Measurements from ENCODE around the gene MYBL2. TPM values are rescaled to one million over a fixed set of nuclear protein-coding genes. Genes with fewer than 3 reads are reported as not detected.

The MYBL2 gene
- total and polyA plus RNA-seq, 2 donors from 2014 or later, result 1.3 TPM; not detected in 1

- H3K4me1 ChIP-seq (ENCODE audit: control insufficient read depth in 2 of 3, insufficient read depth in 2 of 3, low read depth in 1 of 3, low read length in 3 of 3), result no peaks in the 10 kb centered on the region
These were observed 64.6 kb downstream of the MYBL2 start for GRCh38 chr20:43731469-43731868.

GRCh38 chr20:43731927-43732326 lies 65.0 kb downstream of the MYBL2 start:
- intact Hi-C loops (cut with DNase I), result no loop called here
- no peak for DNase-seq
- Histone ChIP-seq H3K9me3 (ENCODE audit: control insufficient read depth in 2 of 3, insufficient read depth in 1 of 3, low read length in 3 of 3) (no peaks in the 10 kb centered on the region), H3K9ac (ENCODE audit: low read length in 3 of 3) (no peak overlapping the region), H3K27ac (ENCODE audit: low read depth in 2 of 2, low read length in 2 of 2) (no peak overlapping the region), H3K36me3 (ENCODE audit: control insufficient read depth in 2 of 3, insufficient read depth in 3 of 3, low read length in 3 of 3) (no peaks in the 10 kb centered on the region), H3K4me1 (ENCODE audit: control insufficient read depth in 2 of 3, insufficient read depth in 2 of 3, low read depth in 1 of 3, low read length in 3 of 3) (no peaks in the 10 kb centered on the region), H3K4me3 (ENCODE audit: low read length in 3 of 3) (no peak overlapping the region), H3K27me3 (ENCODE audit: control insufficient read depth, insufficient read depth, low read length) (no peaks in the 10 kb centered on the region)
- no peak for FAIRE-seq
- TF ChIP-seq CTCF (IDR thresholded peaks at IDR 0.05; ENCODE audit: borderline replicate concordance, extremely low read depth, insufficient read depth), result no peak

More at GRCh38 chr20:43731469-43731868, 64.6 kb downstream of the MYBL2 start:
- FAIRE-seq, result no peak
- TF ChIP-seq CTCF (IDR thresholded peaks at IDR 0.05; ENCODE audit: borderline replicate concordance, extremely low read depth, insufficient read depth), result no peak
- Histone ChIP-seq H3K27me3 (ENCODE audit: control insufficient read depth, insufficient read depth, low read length) (no peaks in the 10 kb centered on the region), H3K4me3 (ENCODE audit: low read length in 3 of 3) (no peak overlapping the region), H3K9me3 (ENCODE audit: control insufficient read depth in 2 of 3, insufficient read depth in 1 of 3, low read length in 3 of 3) (no peaks in the 10 kb centered on the region), H3K9ac (ENCODE audit: low read length in 3 of 3) (no peak overlapping the region), H3K36me3 (ENCODE audit: control insufficient read depth in 2 of 3, insufficient read depth in 3 of 3, low read length in 3 of 3) (no peaks in the 10 kb centered on the region), H3K27ac (ENCODE audit: low read depth in 2 of 2, low read length in 2 of 2) (no peak overlapping the region)
- intact Hi-C loops (cut with DNase I), result no loop called here
- no peak for DNase-seq

GRCh38 chr20:43736588-43737158 lies 69.8 kb downstream of the MYBL2 start:
- Histone ChIP-seq H3K4me3 (ENCODE audit: low read length in 3 of 3) (no peak overlapping the region), H3K9me3 (ENCODE audit: control insufficient read depth in 2 of 3, insufficient read depth in 1 of 3, low read length in 3 of 3) (no peaks in the 10 kb centered on the region), H3K27me3 (ENCODE audit: control insufficient read depth, insufficient read depth, low read length) (no peaks in the 10 kb centered on the region), H3K27ac (ENCODE audit: low read depth in 2 of 2, low read length in 2 of 2) (no peak overlapping the region), H3K36me3 (ENCODE audit: control insufficient read depth in 2 of 3, insufficient read depth in 3 of 3, low read length in 3 of 3) (no peaks in the 10 kb centered on the region), H3K9ac (ENCODE audit: low read length in 3 of 3) (no peak overlapping the region), H3K4me1 (ENCODE audit: control insufficient read depth in 2 of 3, insufficient read depth in 2 of 3, low read depth in 1 of 3, low read length in 3 of 3) (no peaks in the 10 kb centered on the region)
- intact Hi-C loops (cut with DNase I), result no loop called here
- no peak for TF ChIP-seq CTCF (IDR thresholded peaks at IDR 0.05; ENCODE audit: borderline replicate concordance, extremely low read depth, insufficient read depth)
- FAIRE-seq, result no peak
- DNase-seq, result no peak

GRCh38 chr20:43737925-43738324 lies 71.0 kb downstream of the MYBL2 start:
- Histone ChIP-seq H3K9ac (ENCODE audit: low read length in 3 of 3) (no peak overlapping the region), H3K36me3 (ENCODE audit: control insufficient read depth in 2 of 3, insufficient read depth in 3 of 3, low read length in 3 of 3) (no peaks in the 10 kb centered on the region), H3K4me3 (ENCODE audit: low read length in 3 of 3) (no peak overlapping the region), H3K4me1 (ENCODE audit: control insufficient read depth in 2 of 3, insufficient read depth in 2 of 3, low read depth in 1 of 3, low read length in 3 of 3) (no peaks in the 10 kb centered on the region), H3K9me3 (ENCODE audit: control insufficient read depth in 2 of 3, insufficient read depth in 1 of 3, low read length in 3 of 3) (no peaks in the 10 kb centered on the region), H3K27me3 (ENCODE audit: control insufficient read depth, insufficient read depth, low read length) (no peaks in the 10 kb centered on the region), H3K27ac (ENCODE audit: low read depth in 2 of 2, low read length in 2 of 2) (no peak overlapping the region)
- DNase-seq (no peak), FAIRE-seq (no peak)
- no peak for TF ChIP-seq CTCF (IDR thresholded peaks at IDR 0.05; ENCODE audit: borderline replicate concordance, extremely low read depth, insufficient read depth)
- intact Hi-C loops (cut with DNase I), result no loop called here

All from kidney (tissue), 14 donors.